K562 (cell line): Measurements from ENCODE around the gene CMTM5. TPM values are rescaled to one million over a fixed set of nuclear protein-coding genes. Genes with fewer than 3 reads are reported as not detected.

Experiments
- MGA ChIP-seq: fragments of 450-650 bp; IDR thresholded peaks from 2 replicates; pipeline ENCODE4 v1.6.1; 2016; ENCODE audit warnings: mild to moderate bottlenecking, moderate library complexity
- polyA plus RNA-seq, 8 experiments: library from polyadenylated mRNA; depleted of rRNA in 4 of 8; stranded (reverse) in 5 of 8; unstranded in 3 of 8; fragments of >200 nt; fragmentation: Nextera tagmentation in 2 of 8; fragmentation: Illumina TruSeq in 1 of 8; extraction: Ambion mirVana in 2 of 8; extraction: Trizol in 1 of 8; gene quantifications; 2 replicates each; pipeline versions ENCODE4 v1.2.1 to v1.2.3, GENCODE V29; 2011 to 2014; ENCODE audit warnings: inconsistent platforms in 1 of 8, missing spikeins in 1 of 8
- total RNA-seq, 7 experiments: library from RNA; depleted of rRNA in 6 of 7; stranded (reverse); fragments of >200 nt in 6 of 7; fragmentation: Illumina TruSeq in 2 of 7; extraction: Trizol in 2 of 7; gene quantifications; 2 replicates each; pipeline versions ENCODE4 v1.2.1 to v1.2.3, GENCODE V29; 2011 to 2021; ENCODE audit warnings: low replicate concordance in 1 of 7

The CMTM5 gene
- total and polyA plus RNA-seq, 9 of the 15 experiments (the other 6 are each of a cell fraction or from before 2014, with no cell fraction given): 0.21 TPM; not detected in 8

DNA sequence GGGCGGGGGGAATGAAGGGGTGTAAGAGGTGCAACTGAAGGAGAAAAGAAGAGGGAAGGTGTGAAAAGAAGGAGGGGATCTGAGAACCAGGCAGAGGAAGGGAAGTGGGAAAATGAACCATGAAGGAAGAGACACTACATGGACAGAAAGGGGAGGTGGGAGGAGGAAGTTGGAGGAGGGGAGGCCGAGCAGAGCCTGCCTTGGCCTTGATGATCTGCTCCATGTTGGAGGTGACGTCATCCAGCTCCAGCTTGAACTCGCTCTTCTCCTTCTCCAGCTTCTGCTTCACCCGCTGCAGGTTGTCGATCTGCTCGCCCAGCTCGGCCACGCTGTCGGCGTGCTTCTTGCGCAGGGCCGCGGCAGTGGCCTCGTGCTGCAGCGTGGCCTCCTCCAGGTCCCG lies 42.8 kb downstream of the CMTM5 start (continued):
- TF ChIP-seq MGA: 0 out of 2 replicates have a peak, but pooled peaks have one; percentile 33
